Ishikawa (cell line): ENCODE measurements around the gene DMWD.

ENCODE experiments used
- CEBPB ChIP-seq: IDR thresholded peaks from 2 replicates; pipeline ENCODE4 v1.6.1; 2012
- CREB1 ChIP-seq: IDR thresholded peaks from 2 replicates; pipeline ENCODE4 v1.6.1; 2012; ENCODE audit warnings: low read depth
- EGR1 ChIP-seq: IDR thresholded peaks from 2 replicates; pipeline ENCODE4 v1.6.1; 2012
- EP300 ChIP-seq: IDR thresholded peaks from 2 replicates; pipeline ENCODE4 v1.6.1; 2012; ENCODE audit warnings: borderline replicate concordance
- FOXM1 ChIP-seq: IDR thresholded peaks from 2 replicates; pipeline ENCODE4 v1.6.1; 2012; ENCODE audit warnings: low read depth, borderline replicate concordance
- MAX ChIP-seq: IDR thresholded peaks from 2 replicates; pipeline ENCODE4 v1.6.1; 2012
- NFIC ChIP-seq: IDR thresholded peaks from 2 replicates; pipeline ENCODE4 v1.6.1; 2012
- RAD21 ChIP-seq: IDR thresholded peaks from 2 replicates; pipeline ENCODE4 v1.6.1; 2012; ENCODE audit warnings: low read depth
- REST ChIP-seq: IDR thresholded peaks from 2 replicates; pipeline ENCODE4 v1.6.1; 2012; ENCODE audit warnings: low read depth, mild to moderate bottlenecking
- TAF1 ChIP-seq: IDR thresholded peaks from 2 replicates; pipeline ENCODE4 v1.6.1; 2012; ENCODE audit warnings: low read depth, mild to moderate bottlenecking
- TCF12 ChIP-seq: IDR thresholded peaks from 2 replicates; pipeline ENCODE4 v1.6.1; 2012; ENCODE audit warnings: low read depth
- TEAD4 ChIP-seq: IDR thresholded peaks from 2 replicates; pipeline ENCODE4 v1.6.1; 2012
- USF1 ChIP-seq: IDR thresholded peaks from 2 replicates; pipeline ENCODE4 v1.6.1; 2012
- YY1 ChIP-seq: IDR thresholded peaks from 2 replicates; pipeline ENCODE4 v1.6.1; 2012; ENCODE audit warnings: low read depth
- ZBTB7A ChIP-seq: IDR thresholded peaks from 2 replicates; pipeline ENCODE4 v1.6.1; 2012; ENCODE audit warnings: low read depth

DMWD gene

GRCh38 chr19:45773384-45773783, 19.3 kb downstream of the DMWD start:
- TF ChIP-seq TAF1 (no peak), TCF12 (no peak), RAD21 (no peak), CEBPB (no peak), CREB1 (no peak), NFIC (no peak), MAX (no peak), EP300 (no peak), USF1 (no peak), ZBTB7A (no peak), EGR1 (no peak), REST (no peak), TEAD4 (no peak), FOXM1 (no peak), YY1 (no peak)

GRCh38 chr19:45772912-45773311, 19.7 kb downstream of the DMWD start:
- TF ChIP-seq REST (no peak), USF1 (no peak), EP300 (no peak), NFIC (no peak), FOXM1 (no peak), MAX (no peak), YY1 (no peak), CEBPB (no peak), TCF12 (no peak), TAF1 (no peak), ZBTB7A (no peak), TEAD4 (no peak), EGR1 (no peak), RAD21 (no peak), CREB1 (no peak)

- TF ChIP-seq REST, result no peak
- TF ChIP-seq TAF1, result no peak
- no peak for TF ChIP-seq ZBTB7A
- no peak for TF ChIP-seq FOXM1
- TF ChIP-seq USF1, result no peak
- no peak for TF ChIP-seq EGR1
- TF ChIP-seq CEBPB, result no peak
- no peak for TF ChIP-seq TCF12
- TF ChIP-seq CREB1, result no peak
These were observed 20.4 kb downstream of the DMWD start for GRCh38 chr19:45772130-45772840.

GRCh38 chr19:45771311-45771933, 21.2 kb downstream of the DMWD start:
- no peak for TF ChIP-seq MAX
- no peak for TF ChIP-seq CEBPB
- no peak for TF ChIP-seq USF1
- no peak for TF ChIP-seq TCF12
- TF ChIP-seq YY1, result no peak
